GM06990 (cell line): Measurements from ENCODE around the gene CCNG2.

Experiments
- DNase-seq: peaks from one replicate; pipeline ENCODE4 v3.0.0-alpha.2; 2011; ENCODE audit not compliant: insufficient read length; ENCODE audit errors: extremely low read depth
- H3K27me3 ChIP-seq: replicated peaks from 2 replicates; pipeline ENCODE4 v1.6.0; 2011; ENCODE audit warnings: low read length; ENCODE audit not compliant: control insufficient read depth, insufficient read depth
- H3K36me3 ChIP-seq: 2 replicates; pipeline ENCODE4 v1.5.1; 2011; ENCODE audit warnings: low read length; ENCODE audit not compliant: control insufficient read depth, insufficient read depth
- H3K4me3 ChIP-seq: replicated peaks from 2 replicates; pipeline ENCODE4 v1.5.1; 2011; ENCODE audit warnings: low read depth, mild to moderate bottlenecking, control low read depth, low read length
- TF ChIP-seq, protein P1 (sequence below): IDR thresholded peaks from 2 replicates; pipeline ENCODE4 v1.5.1; 2011; ENCODE audit warnings: low read length, control low read depth, mild to moderate bottlenecking, inconsistent platforms; ENCODE audit not compliant: insufficient read depth, poor library complexity, severe bottlenecking

Gene CCNG2

DNA sequence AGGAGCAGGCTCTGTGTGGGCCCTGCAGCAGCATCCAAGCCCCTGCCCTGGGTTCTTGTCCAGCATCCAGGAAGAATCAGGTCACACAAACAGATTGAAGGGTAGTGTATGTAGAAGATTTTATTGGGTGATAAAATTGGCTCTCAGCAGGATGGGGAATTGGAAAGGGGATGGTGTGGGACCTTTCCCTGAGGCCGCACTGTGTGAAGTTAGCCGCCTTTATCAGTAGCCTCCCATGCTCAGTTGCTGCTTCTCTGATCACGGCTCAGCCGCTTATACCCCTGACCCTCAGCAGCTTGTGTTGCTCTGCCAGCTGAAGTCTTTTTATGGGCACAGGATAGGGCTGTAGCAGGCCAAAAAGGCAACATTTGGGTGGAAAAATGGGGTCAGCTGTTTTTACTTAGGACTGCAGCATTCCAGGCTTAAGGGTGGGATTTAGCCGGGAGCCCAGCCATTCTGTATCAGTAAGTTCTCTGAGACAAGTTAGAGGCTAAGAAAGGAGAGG is 35.2 kb upstream of the CCNG2 start:
- Histone ChIP-seq H3K4me3 (no peak overlapping the region), H3K27me3 (no peaks in the 10 kb centered on the region), H3K36me3 (no peaks in the 10 kb centered on the region)
- TF ChIP-seq, protein P1, sequence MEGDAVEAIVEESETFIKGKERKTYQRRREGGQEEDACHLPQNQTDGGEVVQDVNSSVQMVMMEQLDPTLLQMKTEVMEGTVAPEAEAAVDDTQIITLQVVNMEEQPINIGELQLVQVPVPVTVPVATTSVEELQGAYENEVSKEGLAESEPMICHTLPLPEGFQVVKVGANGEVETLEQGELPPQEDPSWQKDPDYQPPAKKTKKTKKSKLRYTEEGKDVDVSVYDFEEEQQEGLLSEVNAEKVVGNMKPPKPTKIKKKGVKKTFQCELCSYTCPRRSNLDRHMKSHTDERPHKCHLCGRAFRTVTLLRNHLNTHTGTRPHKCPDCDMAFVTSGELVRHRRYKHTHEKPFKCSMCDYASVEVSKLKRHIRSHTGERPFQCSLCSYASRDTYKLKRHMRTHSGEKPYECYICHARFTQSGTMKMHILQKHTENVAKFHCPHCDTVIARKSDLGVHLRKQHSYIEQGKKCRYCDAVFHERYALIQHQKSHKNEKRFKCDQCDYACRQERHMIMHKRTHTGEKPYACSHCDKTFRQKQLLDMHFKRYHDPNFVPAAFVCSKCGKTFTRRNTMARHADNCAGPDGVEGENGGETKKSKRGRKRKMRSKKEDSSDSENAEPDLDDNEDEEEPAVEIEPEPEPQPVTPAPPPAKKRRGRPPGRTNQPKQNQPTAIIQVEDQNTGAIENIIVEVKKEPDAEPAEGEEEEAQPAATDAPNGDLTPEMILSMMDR, result no peak
- DNase-seq, result no peak

DNA sequence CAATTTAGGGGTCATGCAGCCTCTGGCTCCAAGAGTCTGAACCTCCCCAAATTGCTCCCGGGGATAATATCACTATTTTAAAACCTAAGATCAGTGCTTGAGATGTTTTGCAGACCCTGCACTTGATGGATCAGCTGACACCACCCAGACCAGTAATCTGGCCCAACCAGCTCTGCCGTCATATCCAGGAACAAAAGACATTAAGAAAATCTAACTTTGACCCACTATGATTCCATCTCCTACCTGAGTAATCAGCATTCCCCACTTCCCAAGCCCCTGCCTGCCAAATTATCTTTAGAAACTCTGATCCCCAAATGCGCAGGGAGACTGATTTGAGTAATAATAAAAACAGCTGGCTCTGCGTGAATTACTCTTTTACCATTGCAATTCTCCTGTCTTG is 34.4 kb upstream of the CCNG2 start:
- TF ChIP-seq, protein P1, result no peak
- DNase-seq, result no peak
- Histone ChIP-seq H3K4me3 (no peak overlapping the region), H3K27me3 (no peaks in the 10 kb centered on the region), H3K36me3 (no peaks in the 10 kb centered on the region)

GRCh38 chr4:77123411-77123810 is 33.6 kb upstream of the CCNG2 start:
- TF ChIP-seq, protein P1, result no peak
- H3K27me3 ChIP-seq, result no peaks in the 10 kb centered on the region
- H3K36me3 ChIP-seq, result no peaks in the 10 kb centered on the region
- DNase-seq, result no peak
- no peak overlapping the region for H3K4me3 ChIP-seq

DNA sequence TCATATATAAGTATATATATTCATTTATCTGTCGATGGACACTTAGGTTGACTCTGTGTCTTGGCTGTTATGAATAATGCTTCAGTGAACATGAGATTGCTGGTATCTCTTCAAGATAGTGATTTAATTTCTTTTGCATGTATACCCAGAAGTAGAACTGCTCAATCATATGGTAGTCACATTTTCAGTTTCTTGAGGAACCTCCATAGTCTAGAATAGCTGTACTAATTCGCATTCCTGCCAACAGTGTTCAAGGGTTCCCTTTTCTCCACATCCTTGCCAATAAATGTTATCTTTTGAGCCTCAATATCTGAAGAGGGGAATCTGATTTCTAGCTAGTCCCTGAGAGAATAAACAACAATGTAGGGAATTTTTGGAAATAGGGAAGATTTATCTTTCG is 32.4 kb upstream of the CCNG2 start:
- Histone ChIP-seq H3K36me3 (no peaks in the 10 kb centered on the region), H3K4me3 (no peak overlapping the region), H3K27me3 (no peaks in the 10 kb centered on the region)
- DNase-seq, result no peak
- TF ChIP-seq, protein P1, result no peak

DNA sequence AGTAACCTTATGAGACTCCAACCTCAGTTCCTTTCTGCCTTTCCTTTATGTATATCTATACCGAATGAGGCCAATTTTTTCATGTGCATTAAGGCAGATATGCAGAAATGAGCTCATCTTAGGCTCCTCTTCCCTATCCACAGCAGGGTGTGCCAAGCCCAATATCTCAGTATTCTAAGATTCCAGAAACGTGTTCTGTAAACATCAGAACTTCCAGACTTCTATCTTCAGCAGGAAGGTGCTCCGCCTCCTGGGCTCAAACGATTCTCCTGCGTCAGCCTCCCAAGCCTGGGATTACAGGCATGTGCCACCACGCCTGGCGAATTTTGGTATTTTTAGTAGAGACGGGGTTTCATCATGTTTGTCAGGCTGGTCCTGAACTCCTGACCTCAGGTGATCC is 31.0 kb upstream of the CCNG2 start:
- Histone ChIP-seq H3K4me3 (no peak overlapping the region), H3K36me3 (no peaks in the 10 kb centered on the region), H3K27me3 (no peaks in the 10 kb centered on the region)
- TF ChIP-seq, protein P1, result no peak
- no peak for DNase-seq

DNA sequence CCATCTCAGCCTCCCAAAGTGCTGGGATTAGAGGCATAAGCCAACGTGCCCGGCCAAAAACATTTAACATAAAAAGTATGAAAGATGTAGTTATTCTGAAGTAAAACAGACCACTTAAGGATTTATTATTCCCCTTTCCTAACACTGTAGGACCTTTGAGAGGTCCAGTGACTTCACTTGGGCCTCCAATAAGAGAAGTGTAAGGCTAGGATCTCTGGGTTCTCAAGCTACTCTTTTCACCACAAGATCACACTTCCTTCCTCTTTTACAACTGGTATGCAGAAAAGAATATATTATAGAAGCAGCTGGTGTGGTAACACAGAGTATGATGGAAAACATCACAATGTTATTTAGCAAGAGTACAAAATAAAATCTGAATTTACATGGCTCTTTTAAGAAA is 30.2 kb upstream of the CCNG2 start:
- DNase-seq, result peak; percentile 41
- Histone ChIP-seq H3K27me3 (no peaks in the 10 kb centered on the region), H3K4me3 (no peak overlapping the region)

More for the DNA sequence above, 30.2 kb upstream of the CCNG2 start:
- TF ChIP-seq, protein P1, result no peak
- no peaks in the 10 kb centered on the region for H3K36me3 ChIP-seq
